CD4-positive, alpha-beta memory T cell (primary cell): ENCODE measurements around the gene FCAR. TPM values are rescaled to one million over a fixed set of nuclear protein-coding genes. Genes with fewer than 3 reads are reported as not detected.

ENCODE experiments used
- polyA plus RNA-seq, 2 donors: library from polyadenylated mRNA; unstranded; fragments of 300-500 nt; fragmentation: Illumina TruSeq; gene quantifications; one replicate each; pipeline ENCODE4 v1.2.3, GENCODE V29; 2021
- total RNA-seq, 2 experiments: library from RNA; stranded (reverse); gene quantifications; one replicate each; pipeline ENCODE4 v1.2.3, GENCODE V29; 2021

FCAR gene
- total and polyA plus RNA-seq, 4 experiments from 2014 or later, result 0.29 TPM; not detected in 3

Other genes with a start within 250 kb of the FCAR start
- gene LILRB1, start 243.8 kb upstream of the FCAR start, total RNA-seq, result 1 to 10 TPM in 1 of 2 experiments, under 1 TPM in 1; 0.64 to 1.6 TPM
- under 1 TPM in 1 of 2 donors, not detected in 1; 0.34 TPM for gene LILRB1, start 243.8 kb upstream of the FCAR start, polyA plus RNA-seq
- 1 to 10 TPM; 3.2 to 3.5 TPM for gene LILRB4, start 211.2 kb upstream of the FCAR start, total RNA-seq
- not detected for gene LILRB4, start 211.2 kb upstream of the FCAR start, polyA plus RNA-seq
- not detected for gene KIR3DL3, start 149.8 kb upstream of the FCAR start, total RNA-seq
- gene KIR3DL3, start 149.8 kb upstream of the FCAR start, polyA plus RNA-seq, result not detected
- gene KIR2DL3, start 135.7 kb upstream of the FCAR start, total RNA-seq, result not detected
- gene KIR2DL3, start 135.7 kb upstream of the FCAR start, polyA plus RNA-seq, result not detected
- not detected for gene KIR2DL1, start 104.4 kb upstream of the FCAR start, total RNA-seq
- gene KIR2DL1, start 104.4 kb upstream of the FCAR start, polyA plus RNA-seq, result under 1 TPM in 1 of 2 donors, not detected in 1; 0.15 TPM
- not detected for gene KIR2DL4, start 70.6 kb upstream of the FCAR start, total RNA-seq
- gene KIR2DL4, start 70.6 kb upstream of the FCAR start, polyA plus RNA-seq, result not detected
- not detected for gene KIR3DL1, start 57.8 kb upstream of the FCAR start, total RNA-seq
- under 1 TPM in 1 of 2 donors, not detected in 1; 0.16 TPM for gene KIR3DL1, start 57.8 kb upstream of the FCAR start, polyA plus RNA-seq
- gene KIR2DS4, start 41.6 kb upstream of the FCAR start, total RNA-seq, result not detected
- gene KIR2DS4, start 41.6 kb upstream of the FCAR start, polyA plus RNA-seq, result under 1 TPM in 1 of 2 donors, not detected in 1; 0.11 TPM
- under 1 TPM in 1 of 2 experiments, not detected in 1; 0.47 TPM for gene KIR3DL2, start 23.8 kb upstream of the FCAR start, total RNA-seq
- gene KIR3DL2, start 23.8 kb upstream of the FCAR start, polyA plus RNA-seq, result 1 to 10 TPM; 1.5 to 3.1 TPM
- not detected for gene NCR1, start 31.9 kb downstream of the FCAR start, total RNA-seq
- not detected for gene NCR1, start 31.9 kb downstream of the FCAR start, polyA plus RNA-seq
- gene NLRP7, start 73.3 kb downstream of the FCAR start, total RNA-seq, result not detected
- gene NLRP7, start 73.3 kb downstream of the FCAR start, polyA plus RNA-seq, result not detected
- 1 to 10 TPM; 5.9 to 9.2 TPM for gene NLRP2, start 92.1 kb downstream of the FCAR start, total RNA-seq
- 1 to 10 TPM; 2.0 to 7.4 TPM for gene NLRP2, start 92.1 kb downstream of the FCAR start, polyA plus RNA-seq
- under 1 TPM; 0.33 to 0.52 TPM for gene GP6, start 164.0 kb downstream of the FCAR start, total RNA-seq
- gene GP6, start 164.0 kb downstream of the FCAR start, polyA plus RNA-seq, result not detected
- gene RDH13, start 188.9 kb downstream of the FCAR start, total RNA-seq, result 10 to 100 TPM; 23.9 to 27.4 TPM
- gene RDH13, start 188.9 kb downstream of the FCAR start, polyA plus RNA-seq, result 10 to 100 TPM in 1 of 2 donors, 1 to 10 TPM in 1; 3.3 to 15.6 TPM
- 1 to 10 TPM; 1.6 to 2.2 TPM for gene EPS8L1, start 201.6 kb downstream of the FCAR start, total RNA-seq
- gene EPS8L1, start 201.6 kb downstream of the FCAR start, polyA plus RNA-seq, result under 1 TPM; 0.45 to 0.49 TPM
- 100 to 1,000 TPM; 165 TPM for gene PPP1R12C, start 243.4 kb downstream of the FCAR start, total RNA-seq
- 1 to 10 TPM; 1.4 to 9.5 TPM for gene PPP1R12C, start 243.4 kb downstream of the FCAR start, polyA plus RNA-seq